ENCODE results near the gene INSIG1.
A peak's percentile ranks its signal among the peaks of the same experiment; 100 is the strongest.

The INSIG1 gene

DNA sequence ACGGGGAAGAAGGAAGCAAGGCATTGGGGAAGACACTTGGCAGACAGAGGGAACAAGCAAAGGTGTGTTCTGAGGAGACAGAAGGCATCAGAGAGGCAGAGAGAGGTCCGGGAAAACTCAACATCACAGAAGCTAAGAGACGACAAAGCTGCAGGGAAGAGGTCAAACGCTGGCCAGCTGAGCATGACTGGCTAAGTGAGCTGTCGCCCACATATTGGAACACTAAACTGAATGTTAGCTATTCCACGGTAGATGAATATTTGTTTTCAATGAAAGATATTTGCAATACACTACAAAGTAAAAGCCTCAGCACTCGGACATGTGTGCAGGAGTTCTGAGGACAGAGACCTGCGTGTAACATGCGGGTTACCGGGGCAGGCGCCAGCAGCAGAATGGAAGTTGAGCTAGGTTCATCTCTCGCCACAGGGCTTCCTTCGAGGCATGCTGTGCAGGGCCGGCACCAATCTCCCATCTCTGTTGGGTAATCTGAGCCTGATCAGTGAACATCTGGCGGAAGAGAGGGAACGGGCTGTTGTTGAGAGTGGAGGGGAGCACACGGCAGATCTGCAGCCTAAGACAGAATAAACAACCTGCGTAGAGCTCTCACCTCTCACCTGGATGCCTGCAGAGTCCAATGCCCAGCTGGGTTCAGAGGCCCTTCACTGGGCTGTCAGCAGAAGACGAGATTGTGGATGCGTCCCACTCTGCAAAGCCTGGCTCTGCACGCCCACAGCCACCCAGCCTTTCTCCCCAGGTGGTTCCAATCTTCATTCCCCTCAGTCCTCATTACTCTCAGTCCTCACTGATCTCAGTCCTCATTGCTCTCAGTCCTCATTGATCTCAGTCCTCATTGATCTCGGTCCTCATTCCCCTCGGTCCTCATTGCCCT is 35.9 kb downstream of the INSIG1 start:
- DNase-seq: no peak

GRCh38 chr7:155336812-155337602 is 39.3 kb downstream of the INSIG1 start:
- no peak for DNase-seq

GRCh38 chr7:155337946-155338631 is 40.4 kb downstream of the INSIG1 start:
- DNase-seq: no peak

DNA sequence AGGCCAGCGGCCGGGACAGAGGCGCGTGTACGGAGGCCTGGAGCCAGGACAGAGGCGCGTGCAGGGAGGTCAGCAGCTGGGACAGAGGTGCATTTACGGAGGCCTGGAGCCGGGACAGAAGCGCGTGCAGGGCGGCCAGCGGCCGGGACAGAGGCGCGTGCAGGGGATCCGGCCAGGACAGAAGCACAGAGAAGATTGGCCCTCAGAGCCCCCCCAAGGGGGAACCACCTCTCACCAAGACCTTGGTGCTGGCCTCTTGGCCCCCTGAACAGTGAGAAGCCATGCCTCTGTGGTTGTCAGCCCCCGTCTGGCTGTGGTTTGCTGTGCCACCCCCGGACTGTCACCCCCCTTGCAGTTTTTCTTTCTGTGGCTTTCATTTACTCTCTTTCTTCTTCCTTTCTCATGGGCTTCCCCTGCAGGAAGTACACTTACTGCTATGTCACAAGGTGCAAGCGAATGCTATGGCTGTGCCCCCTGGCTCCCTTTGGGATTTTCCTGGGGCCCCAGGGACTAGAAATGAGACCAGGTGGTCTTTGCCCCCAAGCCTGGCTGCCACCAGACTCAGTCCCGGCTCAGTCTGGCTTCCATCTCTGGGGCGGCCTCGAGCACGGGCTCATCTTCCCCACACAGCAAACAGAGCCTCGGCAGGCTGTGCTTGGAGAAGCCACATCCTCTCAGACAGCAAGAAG is 41.1 kb downstream of the INSIG1 start:
- no peak for DNase-seq

- no peak for DNase-seq
Observed at GRCh38 chr7:155339474-155339873, 41.8 kb downstream of the INSIG1 start.

GRCh38 chr7:155340071-155340531 is 42.4 kb downstream of the INSIG1 start:
- no peak for DNase-seq

DNA sequence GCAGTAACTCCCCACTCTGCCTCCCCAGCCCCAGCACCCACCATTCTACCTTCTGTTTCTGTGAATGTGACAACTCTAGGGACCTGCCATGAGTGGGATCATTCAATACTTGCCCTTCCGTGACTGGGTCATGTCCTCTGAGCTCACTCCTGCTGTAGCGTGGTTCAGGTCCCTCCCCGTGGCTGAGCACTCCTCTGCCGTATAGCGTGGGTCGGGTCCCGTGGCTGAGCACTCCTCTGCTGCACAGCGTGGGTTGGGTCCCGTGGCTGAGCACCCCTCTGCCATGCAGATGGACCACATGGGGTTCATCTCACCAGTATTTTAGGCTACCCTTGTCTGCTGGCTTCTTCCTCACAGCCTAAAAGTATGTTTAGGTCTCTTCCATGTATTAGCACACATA is 43.0 kb downstream of the INSIG1 start:
- DNase-seq: no peak

DNA sequence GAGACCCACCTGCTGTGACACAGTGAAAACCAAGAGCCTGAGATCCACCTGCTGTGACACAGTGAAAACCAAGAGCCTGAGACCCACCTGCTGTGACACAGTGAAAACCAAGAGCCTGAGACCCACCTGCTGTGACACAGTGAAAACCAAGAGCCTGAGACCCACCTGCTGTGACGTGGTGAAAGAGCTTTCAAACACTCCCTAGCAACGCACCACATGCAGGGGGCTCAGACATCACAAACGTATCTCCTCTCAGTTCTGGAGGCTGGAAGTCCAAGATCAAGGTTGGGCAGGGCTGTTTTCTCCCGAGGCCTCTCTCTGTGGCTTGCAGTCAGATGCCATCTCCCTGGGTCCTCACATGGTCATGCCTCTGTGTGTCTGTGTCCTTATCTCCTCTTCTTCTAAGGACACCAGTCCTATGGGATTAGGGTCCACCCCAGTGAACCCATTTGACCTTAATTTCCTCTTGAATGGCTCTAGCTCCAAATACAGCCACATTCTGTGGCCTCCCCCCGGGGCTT is 43.8 kb downstream of the INSIG1 start:
- DNase-seq: no peak

DNA sequence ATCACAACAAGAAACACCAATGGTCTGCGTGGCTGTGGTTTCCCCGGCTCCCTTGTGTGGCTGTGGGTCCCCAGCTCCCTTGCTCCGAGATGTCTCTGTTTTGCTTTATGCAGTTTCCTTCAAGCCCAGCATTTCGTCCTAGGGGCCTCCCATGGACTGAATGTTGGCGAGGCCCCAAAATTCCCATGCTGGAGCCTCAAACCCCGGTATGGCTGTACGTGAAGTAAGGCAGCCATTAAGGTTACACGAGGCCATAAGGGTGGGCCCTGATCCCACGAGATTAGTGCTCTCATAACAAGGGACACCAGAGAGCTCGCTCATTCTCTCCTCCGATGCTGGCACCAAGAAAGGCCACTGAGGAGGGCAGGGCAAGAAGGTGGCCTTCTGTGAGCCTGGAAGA is 44.6 kb downstream of the INSIG1 start:
- DNase-seq: no peak

- no peak for DNase-seq
Observed at GRCh38 chr7:155343150-155343549, 45.5 kb downstream of the INSIG1 start.

- DNase-seq: no peak
Observed at GRCh38 chr7:155343661-155344121, 46.0 kb downstream of the INSIG1 start.

DNA sequence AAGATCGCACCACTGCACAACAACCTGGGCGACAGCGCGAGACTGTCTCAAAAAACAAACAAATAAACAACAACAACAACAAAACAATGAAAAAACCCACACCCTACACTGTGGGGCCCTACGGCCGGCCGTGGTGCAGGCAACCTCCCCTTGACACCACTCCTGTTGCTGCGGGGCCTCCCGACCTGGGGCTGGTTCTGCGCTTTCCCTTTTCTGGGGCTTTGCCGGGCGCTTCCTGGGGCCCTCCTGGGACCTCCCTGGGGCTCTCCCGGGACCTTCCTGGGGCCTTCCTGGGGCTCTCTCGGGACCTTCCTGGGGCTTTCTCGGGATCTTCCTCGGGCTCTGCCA is 46.6 kb downstream of the INSIG1 start:
- no peak for DNase-seq

DNA sequence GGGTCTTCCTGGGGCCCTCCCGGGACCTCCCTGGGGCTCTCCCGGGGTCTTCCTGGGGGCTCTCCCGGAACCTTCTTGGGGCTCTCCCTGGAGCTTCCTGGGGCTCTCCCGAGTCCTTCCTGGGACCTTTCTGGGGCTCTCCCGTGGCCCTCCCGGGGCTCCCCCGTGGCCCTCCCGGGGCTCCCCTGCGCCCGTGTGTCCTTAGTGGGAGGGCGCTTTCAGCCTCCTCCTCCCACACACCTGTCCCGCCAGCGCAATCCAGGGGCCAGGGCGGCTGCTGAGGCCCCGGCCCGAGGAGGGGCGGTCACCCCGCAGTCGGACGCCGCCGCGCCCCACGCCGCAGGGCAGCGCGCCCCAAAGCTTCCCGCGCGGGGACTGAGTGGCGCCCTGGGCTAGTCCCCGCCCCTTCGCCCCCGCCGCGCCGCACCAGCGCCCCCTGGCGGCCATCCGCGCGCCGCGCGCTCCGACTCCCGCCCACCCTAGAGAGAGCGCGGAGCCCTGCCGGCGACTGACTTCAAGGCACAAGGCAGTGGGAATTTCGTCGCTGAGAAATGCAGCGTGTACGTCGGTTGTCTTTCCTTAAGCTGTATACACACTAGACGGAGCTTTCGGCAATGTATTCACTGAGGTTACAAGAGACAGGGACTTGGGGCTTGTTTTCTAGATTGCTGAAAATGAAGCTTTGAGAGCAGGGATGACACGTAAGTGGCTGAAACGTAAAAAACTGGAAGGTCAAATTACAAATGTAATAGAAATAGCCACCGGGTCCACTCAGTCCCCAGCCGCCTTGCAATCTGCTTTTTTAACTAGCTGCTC is 47.1 kb downstream of the INSIG1 start:
- peak; percentile 94 for DNase-seq

- DNase-seq: no peak
Observed at GRCh38 chr7:155345490-155345889, 47.8 kb downstream of the INSIG1 start.

- no peak for DNase-seq
Observed at GRCh38 chr7:155346285-155346684, 48.6 kb downstream of the INSIG1 start.

GRCh38 chr7:155348806-155349205 is 51.1 kb downstream of the INSIG1 start:
- no peak for DNase-seq

GRCh38 chr7:155349601-155350331 is 52.1 kb downstream of the INSIG1 start:
- DNase-seq: peak; percentile 14

DNA sequence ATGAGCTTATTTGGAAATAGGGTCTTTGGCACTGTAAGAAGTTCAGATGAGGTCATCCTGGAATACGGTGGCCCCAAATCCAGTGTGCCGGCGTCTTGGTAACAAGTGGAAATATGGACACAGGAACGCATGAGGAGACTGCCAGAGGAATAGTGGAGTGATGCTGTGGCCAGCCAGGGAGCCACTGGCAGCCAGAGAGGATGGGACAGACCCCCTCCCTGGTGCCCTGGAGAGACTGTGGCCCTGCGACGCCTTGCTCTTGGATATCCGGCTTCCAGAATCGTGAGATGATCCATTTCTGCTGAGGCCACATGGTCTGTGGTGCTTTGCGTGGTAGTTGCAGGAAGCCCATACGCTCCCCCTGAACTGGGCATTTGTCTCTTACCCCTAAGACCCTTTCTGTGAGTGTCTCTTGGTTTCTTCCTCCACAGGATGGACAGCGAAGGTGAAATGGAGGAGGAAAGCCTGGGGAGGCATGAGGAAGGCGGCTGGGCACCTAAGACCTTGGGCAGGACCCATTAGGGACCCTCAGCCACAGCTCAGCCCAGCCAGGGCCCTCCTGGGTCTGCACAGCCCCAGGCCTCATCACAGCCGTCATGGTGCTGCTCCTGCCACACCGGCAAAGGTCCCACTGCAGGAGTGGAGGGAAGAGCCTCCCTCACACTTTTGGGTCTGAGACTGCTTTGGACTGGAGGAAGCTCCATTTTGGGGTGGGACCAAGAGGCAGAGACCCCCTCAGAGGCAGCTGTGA is 53.6 kb downstream of the INSIG1 start:
- no peak for DNase-seq

- DNase-seq: no peak
Observed at GRCh38 chr7:155352076-155352752, 54.5 kb downstream of the INSIG1 start.

GRCh38 chr7:155352753-155353115 is 55.1 kb downstream of the INSIG1 start:
- DNase-seq: no peak
